Stimulated activated CD8-positive, alpha-beta memory T cell treated with anti-CD3 and anti-CD28 coated beads, Interleukin-4, amount 100 ng/mL, for 4 hours (primary cell): ENCODE data around the gene CCDC106.

Experiments
- DNase-seq, 2 donors: peaks; one replicate each; pipeline ENCODE4 v3.0.0-alpha.2; 2020; ENCODE audit warnings: low read depth in 2 of 2, low spot score in 1 of 2

Gene CCDC106

GRCh38 chr19:55681131-55682092, 33.4 kb downstream of the CCDC106 start:
- no peak for DNase-seq

- DNase-seq: no peak
Measured at GRCh38 chr19:55683449-55684261, 35.6 kb downstream of the CCDC106 start.

GRCh38 chr19:55684946-55685681, 37.1 kb downstream of the CCDC106 start:
- no peak for DNase-seq

- DNase-seq: no peak
Measured at GRCh38 chr19:55685776-55686175, 37.8 kb downstream of the CCDC106 start.

- DNase-seq: no peak
Measured at GRCh38 chr19:55686311-55687050, 38.5 kb downstream of the CCDC106 start.

- DNase-seq: no peak
Measured at GRCh38 chr19:55687281-55688201, 39.5 kb downstream of the CCDC106 start.

- DNase-seq: no peak
Measured at GRCh38 chr19:55688422-55689218, 40.6 kb downstream of the CCDC106 start.

GRCh38 chr19:55689411-55690108, 41.5 kb downstream of the CCDC106 start:
- DNase-seq: no peak

GRCh38 chr19:55690109-55690768, 42.2 kb downstream of the CCDC106 start:
- no peak for DNase-seq

- DNase-seq: no peak
Measured at GRCh38 chr19:55690769-55691545, 42.9 kb downstream of the CCDC106 start.

- DNase-seq: no peak
Measured at GRCh38 chr19:55691561-55692481, 43.8 kb downstream of the CCDC106 start.

- DNase-seq: no peak
Measured at GRCh38 chr19:55692681-55693081, 44.7 kb downstream of the CCDC106 start.

GRCh38 chr19:55693336-55693974, 45.4 kb downstream of the CCDC106 start:
- no peak for DNase-seq

- no peak for DNase-seq
Measured at GRCh38 chr19:55694241-55694655, 46.2 kb downstream of the CCDC106 start.
